Calu3 (cell line): ENCODE results near the gene GADD45B. TPM values are rescaled to one million over a fixed set of nuclear protein-coding genes. Genes with fewer than 3 reads are reported as not detected.

Experiments used
- BruUV-seq: library from RNA; stranded (reverse); fragments of 400-500 nt; replicated peaks from 2 replicates; lab custom pipeline; 2021; lab: Mats Ljungman, UMichigan
- CTCF ChIA-PET: fragments of 300-600 bp; sonication (Branson Sonifier 250); formaldehyde crosslinking; loops from one replicate; lab custom pipeline; 2022; ENCODE audit warnings: antibody characterized with exemption; lab: Charles Lee
- DNase-seq: peaks from one replicate; pipeline ENCODE4 v3.0.0; 2022
- H3K27ac Mint-ChIP-seq: one replicate; pipeline ENCODE4 v1.8.0; 2022; ENCODE audit warnings: mixed read lengths; ENCODE audit not compliant: unreplicated experiment
- H3K27me3 Mint-ChIP-seq: one replicate; pipeline ENCODE4 v1.8.0; 2022; ENCODE audit warnings: mixed read lengths; ENCODE audit not compliant: unreplicated experiment
- H3K36me3 Mint-ChIP-seq: one replicate; pipeline ENCODE4 v1.8.0; 2022; ENCODE audit warnings: mild to moderate bottlenecking, moderate library complexity, mixed read lengths; ENCODE audit not compliant: insufficient read depth, unreplicated experiment
- H3K4me1 Mint-ChIP-seq: one replicate; pipeline ENCODE4 v1.8.0; 2022; ENCODE audit warnings: mild to moderate bottlenecking, low read depth, mixed read lengths; ENCODE audit not compliant: unreplicated experiment
- H3K4me3 Mint-ChIP-seq: one replicate; pipeline ENCODE4 v1.8.0; 2022; ENCODE audit warnings: mild to moderate bottlenecking, low read depth, moderate library complexity, mixed read lengths; ENCODE audit not compliant: unreplicated experiment
- H3K9me3 Mint-ChIP-seq: one replicate; pipeline ENCODE4 v1.8.0; 2022; ENCODE audit warnings: low read depth, mixed read lengths; ENCODE audit not compliant: unreplicated experiment
- CTCF ChIP-seq: fragments of 200-600 bp; IDR thresholded peaks from one replicate; pipeline ENCODE4 v1.8.0; 2022; ENCODE audit warnings: antibody characterized with exemption; ENCODE audit not compliant: unreplicated experiment
- intact Hi-C: fragments of 100-400 bp; cut with micrococcal nuclease; formaldehyde crosslinking; loops from one replicate; pipeline ENCODE4 v1.10.0; 2022; ENCODE audit not compliant: unreplicated experiment
- total RNA-seq: library from RNA; stranded (reverse); gene quantifications from 2 replicates; pipeline ENCODE4 v1.2.3, GENCODE V29; 2022

Gene GADD45B
- total RNA-seq, 1 experiment from 2014 or later, result 36.5 TPM

- CTCF ChIA-PET, result no interaction called here
- no peak for DNase-seq
- Mint-ChIP-seq H3K27ac (no peak overlapping the region), H3K36me3 (peaks cover 32% of the 10 kb centered on the region), H3K27me3 (no peaks in the 10 kb centered on the region), H3K4me1 (no peaks in the 10 kb centered on the region), H3K4me3 (no peak overlapping the region), H3K9me3 (no peaks in the 10 kb centered on the region)
- intact Hi-C loops, result no loop called here
- no peak for TF ChIP-seq CTCF
- BruUV-seq, result no TSS peak
These were observed 43.6 kb upstream of the GADD45B start for GRCh38 chr19:2432131-2432848.

GRCh38 chr19:2433854-2434253 is 42.1 kb upstream of the GADD45B start:
- CTCF ChIA-PET, result no interaction called here
- H3K36me3 Mint-ChIP-seq, result peaks cover 21% of the 10 kb centered on the region
- no peaks in the 10 kb centered on the region for H3K27me3 Mint-ChIP-seq
- no peak for DNase-seq
- H3K9me3 Mint-ChIP-seq, result no peaks in the 10 kb centered on the region
- intact Hi-C loops, result no loop called here
- no peak overlapping the region for H3K27ac Mint-ChIP-seq
- no peak overlapping the region for H3K4me3 Mint-ChIP-seq
- no peaks in the 10 kb centered on the region for H3K4me1 Mint-ChIP-seq
- no TSS peak for BruUV-seq
- TF ChIP-seq CTCF, result no peak

- Mint-ChIP-seq H3K9me3 (no peaks in the 10 kb centered on the region), H3K36me3 (peaks cover 21% of the 10 kb centered on the region), H3K27me3 (no peaks in the 10 kb centered on the region), H3K27ac (no peak overlapping the region), H3K4me1 (no peaks in the 10 kb centered on the region), H3K4me3 (no peak overlapping the region)
- intact Hi-C loops, result no loop called here
- no peak for DNase-seq
- CTCF ChIA-PET, result no interaction called here
- TSS peak; percentile 53 for BruUV-seq
- no peak for TF ChIP-seq CTCF
These were observed 41.7 kb upstream of the GADD45B start for GRCh38 chr19:2434267-2434666.

GRCh38 chr19:2434721-2435265 is 41.1 kb upstream of the GADD45B start:
- DNase-seq, result no peak
- H3K27ac Mint-ChIP-seq, result no peak overlapping the region
- BruUV-seq, result no TSS peak
- H3K4me1 Mint-ChIP-seq, result no peaks in the 10 kb centered on the region
- peaks cover 21% of the 10 kb centered on the region for H3K36me3 Mint-ChIP-seq
- no peaks in the 10 kb centered on the region for H3K9me3 Mint-ChIP-seq
- TF ChIP-seq CTCF, result no peak
- intact Hi-C loops, result no loop called here
- H3K27me3 Mint-ChIP-seq, result no peaks in the 10 kb centered on the region
- CTCF ChIA-PET, result interaction anchor here (0.7 kb wide), 1 partner anchor 56 kb away, joined by 4 read pairs; no protein-coding TSS in a partner anchor
- no peak overlapping the region for H3K4me3 Mint-ChIP-seq
